ENCODE measurements around the gene SMARCA5.
"Not testable (repeated sequence)": the region's sequence is repeated elsewhere in the genome, so short reads cannot be mapped to it uniquely, and the experiment has no call there.

The SMARCA5 gene

GRCh38 chr4:143514169-143514495 lies 630 bp downstream of the SMARCA5 start:
- CTCF ChIA-PET = no interaction called here
- H3K27ac Mint-ChIP-seq = peak overlapping the region; percentile 99
- H3K36me3 Mint-ChIP-seq = peaks cover 27% of the 10 kb centered on the region

GRCh38 chr4:143514497-143514896 lies 995 bp downstream of the SMARCA5 start:
- H3K27ac Mint-ChIP-seq = peak overlapping the region; percentile 99
- DNase-seq = peak; percentile 39
- H3K36me3 Mint-ChIP-seq = peaks cover 31% of the 10 kb centered on the region
- H3K9me3 Mint-ChIP-seq = no peaks in the 10 kb centered on the region
- CTCF ChIA-PET = no interaction called here
- H3K4me3 Mint-ChIP-seq = peak overlapping the region; percentile 82
- H3K27me3 Mint-ChIP-seq = peaks cover 15% of the 10 kb centered on the region
- H3K4me1 Mint-ChIP-seq = peaks cover 43% of the 10 kb centered on the region

More at GRCh38 chr4:143514169-143514495, 630 bp downstream of the SMARCA5 start:
- DNase-seq = no peak
- H3K4me1 Mint-ChIP-seq = peaks cover 39% of the 10 kb centered on the region
- H3K27me3 Mint-ChIP-seq = peaks cover 15% of the 10 kb centered on the region
- peak overlapping the region; percentile 82 for H3K4me3 Mint-ChIP-seq
- H3K9me3 Mint-ChIP-seq = no peaks in the 10 kb centered on the region

GRCh38 chr4:143514901-143515300 lies 1.4 kb downstream of the SMARCA5 start:
- H3K9me3 Mint-ChIP-seq = no peaks in the 10 kb centered on the region
- DNase-seq = no peak
- peak overlapping the region; percentile 99 for H3K27ac Mint-ChIP-seq
- peak overlapping the region; percentile 82 for H3K4me3 Mint-ChIP-seq
- peaks cover 13% of the 10 kb centered on the region for H3K27me3 Mint-ChIP-seq
- CTCF ChIA-PET = no interaction called here
- peaks cover 35% of the 10 kb centered on the region for H3K36me3 Mint-ChIP-seq
- peaks cover 47% of the 10 kb centered on the region for H3K4me1 Mint-ChIP-seq

GRCh38 chr4:143515905-143516304 lies 2.4 kb downstream of the SMARCA5 start:
- Mint-ChIP-seq H3K27ac (no peak overlapping the region), H3K36me3 (peaks cover 36% of the 10 kb centered on the region), H3K4me1 (peaks cover 48% of the 10 kb centered on the region), H3K4me3 (peak overlapping the region; percentile 60), H3K9me3 (no peaks in the 10 kb centered on the region), H3K27me3 (peaks cover 7% of the 10 kb centered on the region)
- CTCF ChIA-PET = no interaction called here
- no peak for DNase-seq

GRCh38 chr4:143517764-143518163 lies 4.3 kb downstream of the SMARCA5 start:
- H3K4me3 Mint-ChIP-seq = no peak overlapping the region
- H3K4me1 Mint-ChIP-seq = peaks cover 51% of the 10 kb centered on the region
- no peaks in the 10 kb centered on the region for H3K9me3 Mint-ChIP-seq
- CTCF ChIA-PET = no interaction called here
- H3K27ac Mint-ChIP-seq = no peak overlapping the region
- H3K36me3 Mint-ChIP-seq = peaks cover 46% of the 10 kb centered on the region
- no peak for DNase-seq
- H3K27me3 Mint-ChIP-seq = peaks cover 7% of the 10 kb centered on the region

GRCh38 chr4:143524211-143524610 lies 10.7 kb downstream of the SMARCA5 start:
- peaks cover 11% of the 10 kb centered on the region for H3K4me1 Mint-ChIP-seq
- CTCF ChIA-PET = interaction anchor here (1.8 kb wide), 1 partner anchor 34 kb away, joined by 6 read pairs; no protein-coding TSS in a partner anchor
- no peaks in the 10 kb centered on the region for H3K27me3 Mint-ChIP-seq
- H3K36me3 Mint-ChIP-seq = peaks cover 48% of the 10 kb centered on the region
- H3K9me3 Mint-ChIP-seq = no peaks in the 10 kb centered on the region
- no peak for DNase-seq
- no peak overlapping the region for H3K27ac Mint-ChIP-seq
- H3K4me3 Mint-ChIP-seq = no peak overlapping the region

- CTCF ChIA-PET, H3K27ac Mint-ChIP-seq, H3K4me1 Mint-ChIP-seq, H3K4me3 Mint-ChIP-seq, DNase-seq, H3K27me3 Mint-ChIP-seq, H3K9me3 Mint-ChIP-seq: not testable (repeated sequence)
- H3K36me3 Mint-ChIP-seq = peaks cover 54% of the 10 kb centered on the region
These were observed 14.5 kb downstream of the SMARCA5 start for GRCh38 chr4:143528046-143528445.

- H3K27ac Mint-ChIP-seq = peak overlapping the region; percentile 58
- CTCF ChIA-PET = interaction anchor here (0.7 to 1.8 kb wide), 4 partner anchors 12 to 27 kb away, joined by 4 to 5 read pairs (median 4); no protein-coding TSS in a partner anchor
- peaks cover 52% of the 10 kb centered on the region for H3K36me3 Mint-ChIP-seq
- H3K4me3 Mint-ChIP-seq = no peak overlapping the region
- no peaks in the 10 kb centered on the region for H3K9me3 Mint-ChIP-seq
- H3K4me1 Mint-ChIP-seq = no peaks in the 10 kb centered on the region
- H3K27me3 Mint-ChIP-seq = no peaks in the 10 kb centered on the region
- no peak for DNase-seq
These were observed 17.9 kb downstream of the SMARCA5 start for GRCh38 chr4:143531380-143531779.

- no peaks in the 10 kb centered on the region for H3K27me3 Mint-ChIP-seq
- peak overlapping the region; percentile 58 for H3K27ac Mint-ChIP-seq
- CTCF ChIA-PET = interaction anchor here (0.9 to 1.8 kb wide), 4 partner anchors 12 to 26 kb away, joined by 3 to 4 read pairs (median 4); no protein-coding TSS in a partner anchor
- H3K36me3 Mint-ChIP-seq = peaks cover 54% of the 10 kb centered on the region
- no peaks in the 10 kb centered on the region for H3K9me3 Mint-ChIP-seq
- no peak overlapping the region for H3K4me3 Mint-ChIP-seq
- no peaks in the 10 kb centered on the region for H3K4me1 Mint-ChIP-seq
- DNase-seq = no peak
These were observed 18.4 kb downstream of the SMARCA5 start for GRCh38 chr4:143531788-143532491.

- Mint-ChIP-seq H3K36me3 (peaks cover 56% of the 10 kb centered on the region), H3K27ac (no peak overlapping the region)
These were observed 25.6 kb downstream of the SMARCA5 start for GRCh38 chr4:143538979-143539669.

GRCh38 chr4:143539670-143540023 lies 26.1 kb downstream of the SMARCA5 start:
- Mint-ChIP-seq H3K4me1 (no peaks in the 10 kb centered on the region), H3K27ac (no peak overlapping the region)

More at GRCh38 chr4:143538979-143539669, 25.6 kb downstream of the SMARCA5 start:
- DNase-seq = no peak
- no peaks in the 10 kb centered on the region for H3K27me3 Mint-ChIP-seq
- H3K4me1 Mint-ChIP-seq = no peaks in the 10 kb centered on the region
- CTCF ChIA-PET = no interaction called here
- no peak overlapping the region for H3K4me3 Mint-ChIP-seq
- H3K9me3 Mint-ChIP-seq = no peaks in the 10 kb centered on the region

GRCh38 chr4:143549928-143550327 lies 36.4 kb downstream of the SMARCA5 start:
- no peak overlapping the region for H3K27ac Mint-ChIP-seq
- DNase-seq = no peak
- H3K27me3 Mint-ChIP-seq = no peaks in the 10 kb centered on the region
- no peaks in the 10 kb centered on the region for H3K4me1 Mint-ChIP-seq
- CTCF ChIA-PET = no interaction called here
- peaks cover 49% of the 10 kb centered on the region for H3K36me3 Mint-ChIP-seq
- no peaks in the 10 kb centered on the region for H3K9me3 Mint-ChIP-seq
- H3K4me3 Mint-ChIP-seq = no peak overlapping the region

More at GRCh38 chr4:143539670-143540023, 26.1 kb downstream of the SMARCA5 start:
- no peaks in the 10 kb centered on the region for H3K27me3 Mint-ChIP-seq
- no peaks in the 10 kb centered on the region for H3K9me3 Mint-ChIP-seq
- CTCF ChIA-PET = no interaction called here
- H3K4me3 Mint-ChIP-seq = no peak overlapping the region
- no peak for DNase-seq
- H3K36me3 Mint-ChIP-seq = peaks cover 60% of the 10 kb centered on the region

GRCh38 chr4:143554728-143555597 lies 41.5 kb downstream of the SMARCA5 start:
- no peak overlapping the region for H3K4me3 Mint-ChIP-seq
- DNase-seq = no peak
- peaks cover 21% of the 10 kb centered on the region for H3K36me3 Mint-ChIP-seq
- H3K9me3 Mint-ChIP-seq = no peaks in the 10 kb centered on the region
- CTCF ChIA-PET = no interaction called here
- no peak overlapping the region for H3K27ac Mint-ChIP-seq
- H3K4me1 Mint-ChIP-seq = peaks cover 17% of the 10 kb centered on the region
- no peaks in the 10 kb centered on the region for H3K27me3 Mint-ChIP-seq

- H3K27ac Mint-ChIP-seq = no peak overlapping the region
- H3K36me3 Mint-ChIP-seq = peaks cover 17% of the 10 kb centered on the region
- no peak overlapping the region for H3K4me3 Mint-ChIP-seq
- no peak for DNase-seq
- no peaks in the 10 kb centered on the region for H3K9me3 Mint-ChIP-seq
- CTCF ChIA-PET = no interaction called here
- peaks cover 23% of the 10 kb centered on the region for H3K4me1 Mint-ChIP-seq
- H3K27me3 Mint-ChIP-seq = no peaks in the 10 kb centered on the region
These were observed 42.2 kb downstream of the SMARCA5 start for GRCh38 chr4:143555676-143556075.
